H1 (cell line): Measurements from ENCODE around the gene TFF1. TPM values are rescaled to one million over a fixed set of nuclear protein-coding genes. Genes with fewer than 3 reads are reported as not detected.
A peak's percentile ranks its signal among the peaks of the same experiment; 100 is the strongest.

Experiments
- CTCF ChIA-PET: fragments of 300-600 bp; sonication (Branson Sonifier 250); formaldehyde crosslinking; loops from one replicate; lab custom pipeline; 2021; ENCODE audit not compliant: partially characterized antibody; lab: Charles Lee
- POLR2A ChIA-PET: fragments of 300-600 bp; sonication (Branson Sonifier 250); formaldehyde crosslinking; loops from one replicate; lab custom pipeline; 2021; ENCODE audit warnings: inconsistent platforms; ENCODE audit not compliant: partially characterized antibody; lab: Charles Lee
- DNase-seq, 2 experiments: peaks; one replicate each; pipeline versions ENCODE4 v3.0.0 to v3.0.0-alpha.2; 2010 to 2022; ENCODE audit warnings: low spot score in 2 of 2, low read depth in 1 of 2, mixed read lengths in 1 of 2
- FAIRE-seq: peaks from 2 replicates; lab custom pipeline; 2011; peaks lifted over from hg19 to GRCh38; lab: Jason Lieb, UNC
- H2AFZ ChIP-seq: 2 replicates; pipeline ENCODE4 v1.8.1; 2012; ENCODE audit warnings: low read length, inconsistent platforms
- H2AK5ac ChIP-seq: 2 replicates; pipeline ENCODE4 v1.6.1; 2013; ENCODE audit warnings: low read depth, low read length
- H2BK120ac ChIP-seq: replicated peaks from 2 replicates; pipeline ENCODE3; 2013; ENCODE audit warnings: low read depth, low read length, inconsistent platforms
- H2BK12ac ChIP-seq: 2 replicates; pipeline ENCODE4 v1.6.1; 2013; ENCODE audit warnings: low read depth, low read length
- H2BK15ac ChIP-seq: 2 replicates; pipeline ENCODE4 v1.6.1; 2013; ENCODE audit warnings: low read length
- H2BK20ac ChIP-seq: 2 replicates; pipeline ENCODE4 v1.6.1; 2013; ENCODE audit warnings: low read length
- H2BK5ac ChIP-seq: 2 replicates; pipeline ENCODE4 v1.6.1; 2013; ENCODE audit warnings: low read depth, low read length
- H3K14ac ChIP-seq: 2 replicates; pipeline ENCODE4 v1.6.1; 2013; ENCODE audit warnings: inconsistent platforms; ENCODE audit not compliant: insufficient read length
- H3K18ac ChIP-seq: 2 replicates; pipeline ENCODE4 v1.6.1; 2013; ENCODE audit warnings: low read length; ENCODE audit errors: extremely low read depth
- H3K23ac ChIP-seq: 2 replicates; pipeline ENCODE4 v1.6.1; 2013; ENCODE audit warnings: inconsistent platforms; ENCODE audit not compliant: insufficient read length
- H3K23me2 ChIP-seq: 2 replicates; pipeline ENCODE4 v1.6.1; 2013; ENCODE audit warnings: low read depth, low read length
- H3K27ac ChIP-seq: 2 replicates; pipeline ENCODE4 v1.6.1; 2011; ENCODE audit warnings: low read depth, low read length, inconsistent platforms
- H3K27me3 ChIP-seq, 4 experiments: replicated peaks in 1 of 4; 1 replicate in 1 of 4; 2 replicates in 3 of 4; pipeline versions ENCODE4 v1.6.1 to v1.8.1; 2011 to 2013; ENCODE audit warnings: low read length in 3 of 4, mild to moderate bottlenecking in 3 of 4, inconsistent platforms in 2 of 4, mixed read lengths in 2 of 4, moderate library complexity in 1 of 4; ENCODE audit not compliant: control insufficient read depth in 3 of 4, insufficient read depth in 3 of 4; ENCODE audit errors: extremely low read depth in 1 of 4
- H3K36me3 ChIP-seq, 4 experiments: 2 replicates each; pipeline versions ENCODE4 v1.6.1 to v1.8.1; 2011 to 2013; ENCODE audit warnings: mild to moderate bottlenecking in 4 of 4, low read length in 3 of 4, moderate library complexity in 2 of 4, control low read depth in 1 of 4, inconsistent platforms in 1 of 4; ENCODE audit not compliant: insufficient read depth in 4 of 4, control insufficient read depth in 2 of 4
- H3K4ac ChIP-seq: replicated peaks from 2 replicates; pipeline ENCODE3; 2013; ENCODE audit warnings: low read length, low read depth, mixed read lengths, inconsistent platforms; ENCODE audit not compliant: insufficient read length
- H3K4me1 ChIP-seq, 4 experiments: replicated peaks in 1 of 4; 1 replicate in 1 of 4; 2 replicates in 3 of 4; pipeline versions ENCODE4 v1.6.1 to v1.8.1; 2011 to 2013; ENCODE audit warnings: low read length in 3 of 4, inconsistent platforms in 2 of 4, mixed read lengths in 1 of 4; ENCODE audit not compliant: insufficient read depth in 4 of 4, control insufficient read depth in 3 of 4
- H3K4me2 ChIP-seq, 2 experiments: 2 replicates each; pipeline versions ENCODE4 v1.6.1 to v1.8.1; 2011 to 2013; ENCODE audit warnings: low read depth in 2 of 2, low read length in 2 of 2, control low read depth in 1 of 2, inconsistent platforms in 1 of 2, mild to moderate bottlenecking in 1 of 2; ENCODE audit not compliant: insufficient read depth in 1 of 2
- H3K4me3 ChIP-seq, 4 experiments: fragments of 200-600, 300-600 bp in 1 of 4; sonication (generic), shearing (Covaris generic), sonication (Bioruptor Twin) in 1 of 4; 2 replicates each; pipeline versions ENCODE4 v1.5.1 to v1.8.1; 2011 to 2016; ENCODE audit warnings: low read length in 4 of 4, low read depth in 3 of 4, control low read depth in 2 of 4, inconsistent platforms in 2 of 4, mild to moderate bottlenecking in 2 of 4, mixed read lengths in 1 of 4, moderate library complexity in 1 of 4; ENCODE audit not compliant: insufficient read depth in 2 of 4; ENCODE audit errors: extremely low read depth in 1 of 4
- H3K56ac ChIP-seq: replicated peaks from 2 replicates; pipeline ENCODE3; 2013; ENCODE audit warnings: low read depth, mild to moderate bottlenecking, mixed read lengths, low read length, inconsistent platforms; ENCODE audit not compliant: insufficient read length
- H3K79me1 ChIP-seq: 2 replicates; pipeline ENCODE4 v1.6.1; 2013; ENCODE audit warnings: low read depth, low read length, control low read depth
- H3K79me2 ChIP-seq, 2 experiments: 2 replicates each; pipeline versions ENCODE4 v1.6.1 to v1.8.1; 2012 to 2013; ENCODE audit warnings: low read length in 2 of 2, mild to moderate bottlenecking in 2 of 2, inconsistent platforms in 1 of 2; ENCODE audit not compliant: insufficient read depth in 2 of 2, control insufficient read depth in 1 of 2
- H3K9ac ChIP-seq, 4 experiments: replicated peaks in 1 of 4; 1 replicate in 1 of 4; 2 replicates in 3 of 4; pipeline versions ENCODE4 v1.6.1 to v1.8.1; 2011 to 2013; ENCODE audit warnings: low read depth in 3 of 4, low read length in 3 of 4, control low read depth in 2 of 4, mild to moderate bottlenecking in 2 of 4, moderate library complexity in 2 of 4, inconsistent platforms in 1 of 4; ENCODE audit errors: extremely low read depth in 1 of 4
- H3K9me3 ChIP-seq, 2 experiments: 2 replicates each; pipeline versions ENCODE4 v1.6.1 to v1.8.1; 2012 to 2013; ENCODE audit warnings: mild to moderate bottlenecking in 2 of 2, moderate library complexity in 2 of 2, control low read depth in 1 of 2, inconsistent platforms in 1 of 2, low read depth in 1 of 2, low read length in 1 of 2, mixed read lengths in 1 of 2; ENCODE audit not compliant: insufficient read depth in 2 of 2
- H4K20me1 ChIP-seq, 2 experiments: replicated peaks in 1 of 2; 2 replicates each; pipeline versions ENCODE3 to v1.8.1; 2011 to 2013; ENCODE audit warnings: inconsistent platforms in 2 of 2, low read length in 2 of 2, mild to moderate bottlenecking in 1 of 2; ENCODE audit not compliant: insufficient read depth in 2 of 2, control insufficient read depth in 1 of 2
- H4K5ac ChIP-seq: 2 replicates; pipeline ENCODE4 v1.6.1; 2013; ENCODE audit warnings: low read length, low read depth, mixed read lengths, inconsistent platforms; ENCODE audit not compliant: insufficient read length
- H4K8ac ChIP-seq: 2 replicates; pipeline ENCODE4 v1.8.0; 2013; ENCODE audit warnings: mild to moderate bottlenecking, moderate library complexity, low read length, inconsistent platforms; ENCODE audit not compliant: insufficient read depth; ENCODE audit errors: extremely low read depth
- H4K91ac ChIP-seq: replicated peaks from 2 replicates; pipeline ENCODE3; 2013; ENCODE audit warnings: low read length, mixed read lengths, inconsistent platforms; ENCODE audit not compliant: insufficient read length
- RAD21 ChIP-seq, 2 experiments: IDR thresholded peaks in 1 of 2; conservative IDR thresholded peaks in 1 of 2; 2 replicates each; pipeline ENCODE4 v1.6.1; 2011; ENCODE audit warnings: low read depth in 2 of 2, low read length in 2 of 2, improper control_type of control experiment in 1 of 2, inconsistent platforms in 1 of 2, mild to moderate bottlenecking in 1 of 2, moderate library complexity in 1 of 2
- WGBS, 2 experiments: shearing (Covaris generic) in 1 of 2; methylation state at CpG; one replicate each; pipeline versions ENCODE4 v1.1.6 to v1.1.7; 2013 to 2015; ENCODE audit warnings: low lambda C conversion rate in 2 of 2, mixed read lengths in 2 of 2, inconsistent platforms in 1 of 2, low coverage in 1 of 2, missing lambda C conversion rate in 1 of 2; ENCODE audit not compliant: insufficient replicate concordance in 2 of 2, insufficient coverage in 1 of 2, insufficient read length in 1 of 2; ENCODE audit errors: extremely low coverage in 1 of 2, missing lambda C conversion rate in 1 of 2; 5-methylcytosine and 5-hydroxymethylcytosine counted together
- polyA plus RNA-seq, 7 experiments: library from polyadenylated mRNA; depleted of rRNA in 3 of 7; stranded (reverse) in 5 of 7; unstranded in 2 of 7; fragments of >200 nt in 5 of 7; fragments of 200-250 nt in 2 of 7; gene quantifications; 1 replicate in 5 of 7; 2 replicates in 1 of 7; 4 replicates in 1 of 7; pipeline versions ENCODE4 v1.2.1 to v1.2.3, GENCODE V29; 2011 to 2013; ENCODE audit warnings: missing spikeins in 2 of 7, mixed read lengths in 2 of 7
- total RNA-seq: library from RNA; stranded (reverse); fragmentation: NEBNext Ultra II Directional; extraction: Animal tissue kit (Norgen Biotek cat#: 25700); gene quantifications from 2 replicates; pipeline ENCODE4 v1.2.1, GENCODE V29; 2021

The TFF1 gene
- total and polyA plus RNA-seq, 2 of the 8 experiments (the other 6 are each of a cell fraction or from before 2014, with no cell fraction given) = not detected

GRCh38 chr21:42411891-42412635 lies 45.7 kb upstream of the TFF1 start:
- peaks cover 0 to 3% of the 10 kb centered on the region in 2 experiments for H4K20me1 ChIP-seq
- H2BK12ac ChIP-seq = no peak overlapping the region
- no peak overlapping the region for H3K27ac ChIP-seq
- peaks cover 0 to 3% (median 1%) of the 10 kb centered on the region in 4 experiments; a peak in 4 of 7 replicates for H3K4me1 ChIP-seq
- ChIA-PET CTCF (interaction anchor here (0.8 to 4.2 kb wide), 25 partner anchors 9 to 178 kb away, joined by 3 to 19 read pairs (median 4); no protein-coding TSS in a partner anchor), POLR2A (interaction anchor here (1.1 kb wide), 1 partner anchor 20 kb away, joined by 3 read pairs; no protein-coding TSS in a partner anchor)
- H3K9me3 ChIP-seq = no peaks in the 10 kb centered on the region
- H3K23ac ChIP-seq = no peak overlapping the region
- H3K27me3 ChIP-seq = no peaks in the 10 kb centered on the region
- no peak overlapping the region for H2AFZ ChIP-seq
- H2BK15ac ChIP-seq = no peak overlapping the region
- H3K9ac ChIP-seq = no peak overlapping the region
- H3K36me3 ChIP-seq = no peaks in the 10 kb centered on the region
- H3K18ac ChIP-seq = no peak overlapping the region
- no peak overlapping the region for H2AK5ac ChIP-seq
- DNase-seq (no peak), FAIRE-seq (no peak)
- H3K23me2 ChIP-seq = peaks cover 6% of the 10 kb centered on the region
- no peaks in the 10 kb centered on the region for H3K79me2 ChIP-seq
- H2BK5ac ChIP-seq = no peak overlapping the region
- H3K14ac ChIP-seq = no peak overlapping the region
- no peaks in the 10 kb centered on the region for H3K79me1 ChIP-seq
- peak overlapping the region; percentile 42 for H4K91ac ChIP-seq
- 91% methylated on average over 21 of the region's 21 CpGs; no CpG with 5 or more reads in 1 of the 2 experiments for WGBS, 2 experiments
- H3K4me2 ChIP-seq = no peak overlapping the region
- no peak overlapping the region for H2BK120ac ChIP-seq
- no peak overlapping the region for H3K56ac ChIP-seq
- H3K4ac ChIP-seq = no peak overlapping the region
- no peak overlapping the region for H3K4me3 ChIP-seq
- no peak overlapping the region for H4K8ac ChIP-seq
- no peak overlapping the region for H2BK20ac ChIP-seq
- no peak overlapping the region for H4K5ac ChIP-seq
- no peak for TF ChIP-seq RAD21 (IDR thresholded peaks at IDR 0.05 in 1 of 2, conservative IDR thresholded peaks at IDR 0.05 in 1 of 2; ENCODE audit: low read depth in 2 of 2, low read length in 2 of 2)
